Upper lobe of left lung (tissue), 4 donors: Measurements from ENCODE around the gene NF2.

ENCODE experiments used
- EP300 ChIP-seq, 4 donors: sonication (generic); formaldehyde crosslinking; IDR thresholded peaks; one replicate each; pipeline ENCODE4 v1.5.1; 2017; ENCODE audit warnings: antibody characterized with exemption in 4 of 4, control low read depth in 2 of 4
- POLR2AphosphoS5 ChIP-seq, 2 donors: sonication (generic); formaldehyde crosslinking; IDR thresholded peaks; one replicate each; pipeline ENCODE4 v1.5.1; 2017; ENCODE audit warnings: antibody characterized with exemption in 2 of 2
- TF ChIP-seq, protein P1 (sequence below), 6 experiments: fragments of 450-650 bp in 4 of 6; fragments of 200-600 bp in 2 of 6; sonication (generic) in 2 of 6; IDR thresholded peaks; one replicate each; pipeline ENCODE4 v1.5.1; 2016 to 2019; ENCODE audit warnings: antibody characterized with exemption in 6 of 6

DNA sequence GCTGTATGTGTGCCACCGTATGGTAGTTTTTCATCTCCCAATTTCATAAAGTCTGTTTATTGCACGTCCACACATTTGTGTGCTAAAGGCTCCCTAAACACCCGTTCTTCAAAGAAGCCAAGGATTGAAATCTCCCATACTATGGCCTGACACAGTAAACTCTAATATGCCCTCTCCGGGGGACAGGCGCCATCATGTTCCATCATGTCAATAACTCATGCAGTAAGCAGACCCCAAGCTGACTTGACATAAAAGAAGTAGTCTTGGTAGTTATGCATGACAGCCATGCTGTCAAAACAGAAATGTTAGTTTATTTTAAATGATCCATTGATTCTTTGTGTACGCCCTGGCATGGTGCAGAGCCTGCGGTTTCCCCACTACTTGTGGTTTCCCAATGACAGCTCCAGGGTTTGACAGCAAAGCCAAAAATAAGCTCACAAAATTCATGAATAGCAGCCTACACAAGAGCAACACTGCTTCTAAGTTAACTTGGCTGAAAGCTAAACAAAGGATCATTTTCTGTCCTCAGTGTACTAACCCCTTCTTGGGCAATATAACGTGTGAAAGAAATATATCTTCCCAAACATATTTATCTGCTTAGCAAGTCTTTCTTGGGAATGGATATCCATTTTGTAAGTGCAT, 59.9 kb downstream of the NF2 start:
- TF ChIP-seq, protein P1, sequence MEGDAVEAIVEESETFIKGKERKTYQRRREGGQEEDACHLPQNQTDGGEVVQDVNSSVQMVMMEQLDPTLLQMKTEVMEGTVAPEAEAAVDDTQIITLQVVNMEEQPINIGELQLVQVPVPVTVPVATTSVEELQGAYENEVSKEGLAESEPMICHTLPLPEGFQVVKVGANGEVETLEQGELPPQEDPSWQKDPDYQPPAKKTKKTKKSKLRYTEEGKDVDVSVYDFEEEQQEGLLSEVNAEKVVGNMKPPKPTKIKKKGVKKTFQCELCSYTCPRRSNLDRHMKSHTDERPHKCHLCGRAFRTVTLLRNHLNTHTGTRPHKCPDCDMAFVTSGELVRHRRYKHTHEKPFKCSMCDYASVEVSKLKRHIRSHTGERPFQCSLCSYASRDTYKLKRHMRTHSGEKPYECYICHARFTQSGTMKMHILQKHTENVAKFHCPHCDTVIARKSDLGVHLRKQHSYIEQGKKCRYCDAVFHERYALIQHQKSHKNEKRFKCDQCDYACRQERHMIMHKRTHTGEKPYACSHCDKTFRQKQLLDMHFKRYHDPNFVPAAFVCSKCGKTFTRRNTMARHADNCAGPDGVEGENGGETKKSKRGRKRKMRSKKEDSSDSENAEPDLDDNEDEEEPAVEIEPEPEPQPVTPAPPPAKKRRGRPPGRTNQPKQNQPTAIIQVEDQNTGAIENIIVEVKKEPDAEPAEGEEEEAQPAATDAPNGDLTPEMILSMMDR (IDR thresholded peaks at IDR 0.05), result no peak
- TF ChIP-seq POLR2AphosphoS5 (IDR thresholded peaks at IDR 0.05) (no peak), EP300 (IDR thresholded peaks at IDR 0.05) (no peak)
